GM23248 (cell line): ENCODE data around the gene COPG2. TPM values are rescaled to one million over a fixed set of nuclear protein-coding genes. Genes with fewer than 3 reads are reported as not detected.

Source experiments
- DNase-seq: peaks from one replicate; pipeline ENCODE4 v3.0.0-alpha.2; 2015
- H2AFZ ChIP-seq: fragments of 200-600 bp; sonication (generic); 2 replicates; pipeline ENCODE4 v1.6.1; 2016; ENCODE audit warnings: antibody characterized with exemption
- H3F3A ChIP-seq: fragments of 200-600 bp; sonication (generic); 2 replicates; pipeline ENCODE4 v1.6.1; 2016; ENCODE audit warnings: mild to moderate bottlenecking, antibody characterized with exemption, mixed run types; ENCODE audit not compliant: insufficient read depth
- H3K27ac ChIP-seq: fragments of 200-600 bp; sonication (generic); 2 replicates; pipeline ENCODE4 v1.5.1; 2016; ENCODE audit warnings: mild to moderate bottlenecking
- H3K27me3 ChIP-seq: fragments of 200-600 bp; sonication (generic); replicated peaks from 2 replicates; pipeline ENCODE4 v1.6.1; 2016; ENCODE audit warnings: mild to moderate bottlenecking; ENCODE audit not compliant: insufficient read depth
- H3K36me3 ChIP-seq: fragments of 200-600 bp; sonication (generic); 2 replicates; pipeline ENCODE4 v1.6.1; 2016; ENCODE audit warnings: low read depth, mild to moderate bottlenecking
- H3K4me1 ChIP-seq: fragments of 200-600 bp; sonication (generic); 2 replicates; pipeline ENCODE4 v1.6.1; 2016; ENCODE audit warnings: mild to moderate bottlenecking; ENCODE audit not compliant: insufficient read depth
- H3K4me2 ChIP-seq: fragments of 200-600 bp; sonication (generic); one replicate; pipeline ENCODE4 v1.6.1; 2016; ENCODE audit warnings: mild to moderate bottlenecking; ENCODE audit not compliant: unreplicated experiment
- H3K4me3 ChIP-seq: fragments of 200-600 bp; sonication (generic); 2 replicates; pipeline ENCODE4 v1.5.1; 2016; ENCODE audit warnings: mild to moderate bottlenecking
- H3K79me2 ChIP-seq: fragments of 200-600 bp; sonication (generic); 2 replicates; pipeline ENCODE4 v1.6.1; 2016; ENCODE audit warnings: mild to moderate bottlenecking; ENCODE audit not compliant: insufficient read depth
- H3K9ac ChIP-seq: fragments of 200-600 bp; sonication (generic); 2 replicates; pipeline ENCODE4 v1.6.1; 2016; ENCODE audit warnings: mild to moderate bottlenecking
- H3K9me2 ChIP-seq: fragments of 200-600 bp; sonication (generic); 2 replicates; pipeline ENCODE4 v1.6.1; 2016; ENCODE audit warnings: mixed run types, mild to moderate bottlenecking, moderate library complexity; ENCODE audit not compliant: insufficient read depth
- H3K9me3 ChIP-seq: fragments of 200-600 bp; sonication (generic); one replicate; pipeline ENCODE4 v1.6.1; 2017; ENCODE audit warnings: low read depth
- H4K20me1 ChIP-seq: fragments of 200-600 bp; sonication (generic); 2 replicates; pipeline ENCODE4 v1.6.0; 2016; ENCODE audit not compliant: insufficient read depth
- EZH2 ChIP-seq: fragments of 200-600 bp; sonication (generic); IDR thresholded peaks from 2 replicates; pipeline ENCODE4 v1.6.1; 2018; ENCODE audit warnings: antibody characterized with exemption, mild to moderate bottlenecking; ENCODE audit not compliant: insufficient read depth, poor library complexity, severe bottlenecking
- EZH2phosphoT487 ChIP-seq: fragments of 200-600 bp; sonication (generic); IDR thresholded peaks from 2 replicates; pipeline ENCODE4 v1.6.1; 2018; ENCODE audit warnings: antibody characterized with exemption, moderate library complexity, mild to moderate bottlenecking, low read depth; ENCODE audit not compliant: insufficient read depth
- whole genome bisulfite sequencing, 2 experiments: methylation state at CpG; one replicate each; pipeline ENCODE4 v1.1.6; 2015 to 2017; ENCODE audit warnings: low lambda C conversion rate in 2 of 2, low coverage in 1 of 2; ENCODE audit errors: missing lambda C conversion rate in 2 of 2; 5-methylcytosine and 5-hydroxymethylcytosine counted together
- in situ Hi-C: fragments of 300-500 bp; cut with MboI; formaldehyde crosslinking; loops from 2 replicates; pipeline ENCODE4 v1.15.0; 2020
- polyA plus RNA-seq: library from polyadenylated mRNA; unstranded; fragments of >200 nt; fragmentation: Nextera tagmentation; extraction: Ambion mirVana; gene quantifications from 2 replicates; pipeline ENCODE4 v1.2.1, GENCODE V29; 2016
- total RNA-seq: library from RNA; depleted of rRNA; stranded (reverse); fragments of >200 nt; shearing (Covaris generic); gene quantifications from 2 replicates; pipeline ENCODE4 v1.2.3, GENCODE V29; 2014

COPG2 gene
- total and polyA plus RNA-seq, 2 experiments from 2014 or later = 3.4 to 29.7 TPM

GRCh38 chr7:130641040-130641439 is 27.5 kb downstream of the COPG2 start:
- peaks cover 6% of the 10 kb centered on the region; the same call in 1 of the 2 replicates for H3K9me2 ChIP-seq
- no peaks in the 10 kb centered on the region for H3K79me2 ChIP-seq
- no peaks in the 10 kb centered on the region for H3K9me3 ChIP-seq
- no peak overlapping the region for H2AFZ ChIP-seq
- H3K9ac ChIP-seq = no peak overlapping the region
- H3K4me3 ChIP-seq = no peak overlapping the region
- no peaks in the 10 kb centered on the region for H3K4me1 ChIP-seq
- H3K27ac ChIP-seq = no peak overlapping the region
- 96 to 100% methylated on average over 1 of the region's 1 CpG for WGBS, 2 experiments
- no peaks in the 10 kb centered on the region for H3F3A ChIP-seq
- in situ Hi-C loops = no loop called here
- no peaks in the 10 kb centered on the region for H3K27me3 ChIP-seq
- TF ChIP-seq EZH2phosphoT487 (no peak), EZH2 (no peak)
- H3K4me2 ChIP-seq = no peak overlapping the region
- no peaks in the 10 kb centered on the region for H4K20me1 ChIP-seq
- peaks cover 6% of the 10 kb centered on the region; the same call in 1 of the 2 replicates for H3K36me3 ChIP-seq
- DNase-seq = no peak

- Histone ChIP-seq H3K4me2 (no peak overlapping the region), H3K36me3 (peaks cover 6% of the 10 kb centered on the region; the same call in 1 of the 2 replicates), H3K9ac (no peak overlapping the region), H3K9me3 (no peaks in the 10 kb centered on the region), H3K9me2 (peaks cover 6% of the 10 kb centered on the region; the same call in 1 of the 2 replicates), H3K79me2 (no peaks in the 10 kb centered on the region), H3K27me3 (no peaks in the 10 kb centered on the region), H3K4me3 (no peak overlapping the region), H3F3A (no peaks in the 10 kb centered on the region), H4K20me1 (no peaks in the 10 kb centered on the region), H3K4me1 (no peaks in the 10 kb centered on the region), H3K27ac (no peak overlapping the region), H2AFZ (no peak overlapping the region)
- no peak for DNase-seq
- 93 to 100% methylated on average over 1 of the region's 1 CpG for WGBS, 2 experiments
- in situ Hi-C loops = no loop called here
- TF ChIP-seq EZH2phosphoT487 (no peak), EZH2 (no peak)
Measured at GRCh38 chr7:130639388-130639787, 29.2 kb downstream of the COPG2 start.

GRCh38 chr7:130632111-130632510 is 36.4 kb downstream of the COPG2 start:
- no peak overlapping the region for H3K4me2 ChIP-seq
- DNase-seq = peak; percentile 45
- no peak overlapping the region for H3K27ac ChIP-seq

GRCh38 chr7:130628901-130629300 is 39.6 kb downstream of the COPG2 start:
- no peak overlapping the region for H3K4me3 ChIP-seq
- H2AFZ ChIP-seq = no peak overlapping the region
- peaks cover 6% of the 10 kb centered on the region; the same call in 1 of the 2 replicates for H3K4me1 ChIP-seq
- no peak overlapping the region for H3K27ac ChIP-seq
- no peak for DNase-seq
- H3K4me2 ChIP-seq = no peak overlapping the region
- H4K20me1 ChIP-seq = no peaks in the 10 kb centered on the region
- TF ChIP-seq EZH2 (no peak), EZH2phosphoT487 (no peak)
- in situ Hi-C loops = no loop called here
- H3K36me3 ChIP-seq = no peaks in the 10 kb centered on the region
- no peaks in the 10 kb centered on the region for H3K27me3 ChIP-seq
- H3K9ac ChIP-seq = no peak overlapping the region
- peaks cover 3% of the 10 kb centered on the region for H3K9me3 ChIP-seq
- WGBS, 2 experiments = 92 to 100% methylated on average over 1 of the region's 1 CpG
- H3K79me2 ChIP-seq = no peaks in the 10 kb centered on the region
- no peaks in the 10 kb centered on the region for H3F3A ChIP-seq
- no peaks in the 10 kb centered on the region for H3K9me2 ChIP-seq

More at GRCh38 chr7:130632111-130632510, 36.4 kb downstream of the COPG2 start:
- no peak for TF ChIP-seq EZH2
- no peak for TF ChIP-seq EZH2phosphoT487
- no peaks in the 10 kb centered on the region for H3F3A ChIP-seq
- H3K4me3 ChIP-seq = no peak overlapping the region
- H3K27me3 ChIP-seq = no peaks in the 10 kb centered on the region
- peaks cover 3% of the 10 kb centered on the region for H3K9me3 ChIP-seq
- no peaks in the 10 kb centered on the region for H3K36me3 ChIP-seq
- H4K20me1 ChIP-seq = no peaks in the 10 kb centered on the region
- H3K9me2 ChIP-seq = no peaks in the 10 kb centered on the region
- no peak overlapping the region for H2AFZ ChIP-seq
- in situ Hi-C loops = no loop called here
- no peak overlapping the region for H3K9ac ChIP-seq
- H3K4me1 ChIP-seq = peaks cover 6% of the 10 kb centered on the region; the same call in 1 of the 2 replicates
- H3K79me2 ChIP-seq = no peaks in the 10 kb centered on the region

GRCh38 chr7:130627775-130628174 is 40.8 kb downstream of the COPG2 start:
- no peak overlapping the region for H3K27ac ChIP-seq
- no peak for TF ChIP-seq EZH2
- H2AFZ ChIP-seq = no peak overlapping the region
- H3K27me3 ChIP-seq = no peaks in the 10 kb centered on the region
- no peaks in the 10 kb centered on the region for H3F3A ChIP-seq
- peaks cover 3% of the 10 kb centered on the region for H3K9me3 ChIP-seq
- peaks cover 6% of the 10 kb centered on the region; the same call in 1 of the 2 replicates for H3K4me1 ChIP-seq
- DNase-seq = no peak
- WGBS, 2 experiments = 97 to 99% methylated on average over 4 of the region's 4 CpGs
- H3K9ac ChIP-seq = no peak overlapping the region
- H3K4me2 ChIP-seq = no peak overlapping the region
- H4K20me1 ChIP-seq = no peaks in the 10 kb centered on the region
- no peaks in the 10 kb centered on the region for H3K36me3 ChIP-seq
- no peaks in the 10 kb centered on the region for H3K9me2 ChIP-seq
- in situ Hi-C loops = no loop called here
- no peaks in the 10 kb centered on the region for H3K79me2 ChIP-seq
- H3K4me3 ChIP-seq = no peak overlapping the region
